Smooth muscle cell (in vitro differentiated cells): ENCODE results near the gene GRK5. TPM values are rescaled to one million over a fixed set of nuclear protein-coding genes. Genes with fewer than 3 reads are reported as not detected.

ENCODE experiments used
- DNase-seq: peaks from one replicate; lab custom pipeline; 2025; ENCODE audit not compliant: unreplicated experiment; lab: John Stamatoyannopoulos, UW
- H2AFZ ChIP-seq: fragments of 200-600 bp; sonication (generic); 2 replicates; pipeline ENCODE4 v1.6.0; 2016; ENCODE audit warnings: antibody characterized with exemption, low read depth, mild to moderate bottlenecking
- H3F3A ChIP-seq: fragments of 200-600 bp; sonication (generic); 2 replicates; pipeline ENCODE4 v1.6.0; 2017; ENCODE audit warnings: antibody characterized with exemption, low read depth
- H3K27ac ChIP-seq: fragments of 200-600 bp; sonication (generic); 2 replicates; pipeline ENCODE4 v1.5.1; 2016; ENCODE audit warnings: low read depth, mild to moderate bottlenecking
- H3K27me3 ChIP-seq: fragments of 200-600 bp; sonication (generic); 2 replicates; pipeline ENCODE4 v1.6.1; 2016; ENCODE audit warnings: low read depth, mild to moderate bottlenecking
- H3K36me3 ChIP-seq: fragments of 200-600 bp; sonication (generic); 2 replicates; pipeline ENCODE4 v1.5.1; 2016; ENCODE audit warnings: low read depth
- H3K4me1 ChIP-seq: fragments of 200-600 bp; sonication (generic); 2 replicates; pipeline ENCODE4 v1.5.1; 2016; ENCODE audit warnings: low read depth
- H3K4me2 ChIP-seq: fragments of 200-600 bp; sonication (generic); 2 replicates; pipeline ENCODE4 v1.6.0; 2016; ENCODE audit warnings: mild to moderate bottlenecking
- H3K4me3 ChIP-seq: fragments of 200-600 bp; sonication (generic); 2 replicates; pipeline ENCODE4 v1.5.1; 2016; ENCODE audit warnings: mild to moderate bottlenecking
- H3K79me2 ChIP-seq: fragments of 200-600 bp; sonication (generic); 2 replicates; pipeline ENCODE4 v1.6.0; 2016; ENCODE audit warnings: low read depth, mild to moderate bottlenecking
- H3K9ac ChIP-seq: fragments of 200-600 bp; sonication (generic); 2 replicates; pipeline ENCODE4 v1.6.0; 2016; ENCODE audit warnings: low read depth
- H3K9me3 ChIP-seq: fragments of 200-600 bp; sonication (generic); replicated peaks from 2 replicates; pipeline ENCODE4 v1.5.1; 2016; ENCODE audit warnings: low read depth
- H4K20me1 ChIP-seq: fragments of 200-600 bp; sonication (generic); 2 replicates; pipeline ENCODE4 v1.6.0; 2016; ENCODE audit warnings: low read depth
- WGBS: methylation state at CpG from one replicate; pipeline ENCODE4 v1.1.7; 2016; ENCODE audit warnings: low lambda C conversion rate; 5-methylcytosine and 5-hydroxymethylcytosine counted together
- polyA plus RNA-seq: library from polyadenylated mRNA; unstranded; fragments of >200 nt; fragmentation: Nextera tagmentation; extraction: Ambion mirVana; gene quantifications from 2 replicates; pipeline ENCODE4 v1.2.1, GENCODE V29; 2016
- total RNA-seq: library from RNA; depleted of rRNA; stranded (reverse); fragments of >200 nt; gene quantifications from 2 replicates; pipeline ENCODE4 v1.2.3, GENCODE V29; 2014
- TF ChIP-seq, protein P1 (sequence below): fragments of 200-600 bp; sonication (generic); IDR thresholded peaks from 2 replicates; pipeline ENCODE4 v1.5.1; 2017; ENCODE audit warnings: borderline replicate concordance, mild to moderate bottlenecking, antibody characterized with exemption; ENCODE audit not compliant: insufficient read depth, poor library complexity, severe bottlenecking

Gene GRK5
- total and polyA plus RNA-seq, 2 experiments from 2014 or later = 4.4 to 5.2 TPM

DNA sequence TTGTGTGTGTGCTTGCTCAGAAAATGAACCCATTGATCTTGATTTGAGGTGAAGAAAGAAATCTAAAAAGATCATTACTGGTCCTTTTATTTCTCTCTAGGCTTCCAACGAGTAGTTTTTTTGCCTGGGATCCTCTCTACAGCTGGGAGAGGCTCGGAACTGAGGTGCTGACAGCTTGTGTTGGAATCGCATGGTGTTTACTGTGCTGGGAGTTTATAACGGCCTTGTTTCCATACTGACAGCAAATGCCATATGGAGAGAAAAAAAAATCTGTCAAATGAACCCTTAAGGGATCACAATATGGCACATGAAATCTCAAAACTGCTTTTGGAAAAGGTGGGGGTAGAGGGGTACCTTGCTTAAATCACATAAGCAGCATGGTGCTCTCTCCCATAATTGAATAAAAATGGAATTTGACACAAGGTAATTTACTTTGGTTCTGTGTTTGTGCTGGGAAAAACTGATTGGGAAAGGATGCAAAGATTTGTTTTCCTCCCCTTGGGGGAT, 170.1 kb downstream of the GRK5 start:
- 67% methylated on average over 4 of the region's 4 CpGs for WGBS
- Histone ChIP-seq H2AFZ (no peak overlapping the region), H3K27me3 (no peaks in the 10 kb centered on the region), H3K4me2 (no peak overlapping the region), H4K20me1 (peaks cover 5% of the 10 kb centered on the region), H3K4me3 (no peak overlapping the region), H3K9me3 (no peaks in the 10 kb centered on the region), H3K9ac (no peak overlapping the region), H3K4me1 (no peaks in the 10 kb centered on the region), H3K27ac (no peak overlapping the region), H3K79me2 (no peaks in the 10 kb centered on the region), H3F3A (no peaks in the 10 kb centered on the region), H3K36me3 (no peaks in the 10 kb centered on the region)
- DNase-seq = no peak
- TF ChIP-seq, protein P1, sequence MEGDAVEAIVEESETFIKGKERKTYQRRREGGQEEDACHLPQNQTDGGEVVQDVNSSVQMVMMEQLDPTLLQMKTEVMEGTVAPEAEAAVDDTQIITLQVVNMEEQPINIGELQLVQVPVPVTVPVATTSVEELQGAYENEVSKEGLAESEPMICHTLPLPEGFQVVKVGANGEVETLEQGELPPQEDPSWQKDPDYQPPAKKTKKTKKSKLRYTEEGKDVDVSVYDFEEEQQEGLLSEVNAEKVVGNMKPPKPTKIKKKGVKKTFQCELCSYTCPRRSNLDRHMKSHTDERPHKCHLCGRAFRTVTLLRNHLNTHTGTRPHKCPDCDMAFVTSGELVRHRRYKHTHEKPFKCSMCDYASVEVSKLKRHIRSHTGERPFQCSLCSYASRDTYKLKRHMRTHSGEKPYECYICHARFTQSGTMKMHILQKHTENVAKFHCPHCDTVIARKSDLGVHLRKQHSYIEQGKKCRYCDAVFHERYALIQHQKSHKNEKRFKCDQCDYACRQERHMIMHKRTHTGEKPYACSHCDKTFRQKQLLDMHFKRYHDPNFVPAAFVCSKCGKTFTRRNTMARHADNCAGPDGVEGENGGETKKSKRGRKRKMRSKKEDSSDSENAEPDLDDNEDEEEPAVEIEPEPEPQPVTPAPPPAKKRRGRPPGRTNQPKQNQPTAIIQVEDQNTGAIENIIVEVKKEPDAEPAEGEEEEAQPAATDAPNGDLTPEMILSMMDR = no peak

DNA sequence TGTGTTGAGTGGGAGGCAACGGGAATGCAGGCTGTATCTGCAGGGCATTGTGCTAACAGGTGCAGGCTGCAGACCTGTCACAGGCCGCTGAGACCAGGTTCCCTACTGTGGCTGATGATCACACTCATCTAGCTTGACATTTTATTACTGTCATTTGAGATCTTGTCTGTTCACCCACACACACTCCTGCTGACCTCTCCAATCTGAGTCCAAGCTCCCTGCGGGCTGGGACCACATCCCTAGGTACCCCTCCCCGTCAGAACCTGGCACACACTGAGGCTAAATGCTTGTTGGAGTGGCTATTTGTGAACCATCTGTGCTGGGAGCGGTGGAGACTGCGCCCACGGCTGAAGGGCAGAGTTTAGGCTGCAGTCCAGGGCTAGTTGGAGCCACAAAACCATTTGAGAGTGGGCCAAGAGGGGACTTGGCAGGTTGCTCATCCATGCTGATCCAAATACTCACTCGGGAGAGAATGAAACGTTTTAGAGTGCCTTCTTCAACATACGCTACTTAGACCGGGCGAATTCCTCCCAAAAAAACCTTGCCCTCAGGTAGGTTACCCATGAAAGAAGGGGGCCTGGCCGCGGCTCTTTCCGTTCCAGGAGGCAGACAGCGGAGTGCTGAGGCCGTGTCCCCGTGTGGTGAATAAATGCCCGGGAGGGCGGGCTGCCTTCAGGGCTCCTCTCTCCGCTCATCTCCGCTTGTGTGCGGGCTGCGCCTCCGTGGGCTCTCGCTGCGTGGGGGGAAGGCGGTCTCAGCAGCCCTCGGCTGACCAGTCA, 170.8 kb downstream of the GRK5 start:
- no peak overlapping the region for H3K4me2 ChIP-seq
- H3K4me1 ChIP-seq = no peaks in the 10 kb centered on the region
- H3K27me3 ChIP-seq = no peaks in the 10 kb centered on the region
- no peak overlapping the region for H3K27ac ChIP-seq
- WGBS = 94% methylated on average over 29 of the region's 29 CpGs
- H3K4me3 ChIP-seq = no peak overlapping the region
- no peaks in the 10 kb centered on the region for H3K9me3 ChIP-seq
- H2AFZ ChIP-seq = no peak overlapping the region
- H4K20me1 ChIP-seq = peaks cover 5% of the 10 kb centered on the region
- H3K9ac ChIP-seq = no peak overlapping the region
- no peaks in the 10 kb centered on the region for H3K79me2 ChIP-seq
- no peaks in the 10 kb centered on the region for H3K36me3 ChIP-seq
- DNase-seq = no peak
- TF ChIP-seq, protein P1 = no peak
- H3F3A ChIP-seq = no peaks in the 10 kb centered on the region

GRCh38 chr10:119378737-119379067, 171.3 kb downstream of the GRK5 start:
- TF ChIP-seq, protein P1 = no peak
- Histone ChIP-seq H3K27ac (no peak overlapping the region), H3K4me1 (no peaks in the 10 kb centered on the region), H3K9me3 (no peaks in the 10 kb centered on the region), H3K9ac (no peak overlapping the region), H3K79me2 (no peaks in the 10 kb centered on the region), H2AFZ (no peak overlapping the region), H3K4me2 (no peak overlapping the region), H4K20me1 (peaks cover 5% of the 10 kb centered on the region), H3K36me3 (no peaks in the 10 kb centered on the region), H3F3A (no peaks in the 10 kb centered on the region), H3K4me3 (no peak overlapping the region), H3K27me3 (no peaks in the 10 kb centered on the region)
- no peak for DNase-seq
- WGBS = 91% methylated on average over 8 of the region's 8 CpGs
